ENCODE data around the gene HIGD1A. TPM values are rescaled to one million over a fixed set of nuclear protein-coding genes. Genes with fewer than 3 reads are reported as not detected.

The HIGD1A gene
- total RNA-seq (2021), result 77.6 and 84.2 TPM in 2 replicates
- long read RNA-seq, transcript HIGD1A-201 (4 exons, 1,373 nt), result major isoform, 575 of 608 reads
- long read RNA-seq, transcript HIGD1A-202 (4 exons, 1,322 nt), result minor isoform, 8 of 608 reads
- long read RNA-seq, transcript HIGD1A-204 (4 exons, 585 nt), result minor isoform, 10 of 608 reads
- long read RNA-seq, partial matches to known transcripts, result 0 of 608 reads
- long read RNA-seq, other reads (novel, unspliced or antisense), result 10 of 608 reads

- Histone ChIP-seq H4K5ac (ENCODE audit: insufficient read length, low read depth, low read length) (peak within 1 kb of the TSS; percentile 38), H3K23me2 (ENCODE audit: insufficient read length, low read depth, low read length, poor library complexity, severe bottlenecking) (peaks cover 10% of the 10 kb centered on the region), H3K14ac (ENCODE audit: insufficient read depth, low read length) (peak within 1 kb of the TSS; percentile 87), H4K20me1 (ENCODE audit: control insufficient read depth, insufficient read depth, insufficient read length) (no peaks in the 10 kb centered on the region), H2AK5ac (ENCODE audit: insufficient read length, low read length) (no peak within 1 kb of the TSS), H3K27me3 (ENCODE audit: insufficient read depth, low read length) (peaks cover 4% of the 10 kb centered on the region; the same call in 1 of the 2 replicates), H3T11ph (ENCODE audit: low read length) (no peak within 1 kb of the TSS), H2BK20ac (ENCODE audit: low read depth, low read length, poor library complexity, severe bottlenecking) (no peak within 1 kb of the TSS), H3K23ac (ENCODE audit: insufficient read length, low read depth, low read length) (no peak within 1 kb of the TSS), H2BK15ac (ENCODE audit: low read depth, low read length) (no peak within 1 kb of the TSS), H3K79me1 (ENCODE audit: insufficient read depth, low read depth, low read length, poor library complexity, severe bottlenecking) (peaks cover 2% of the 10 kb centered on the region), H4K91ac (ENCODE audit: insufficient read length, low read depth, low read length) (peak within 1 kb of the TSS; percentile 24), H3K79me2 (ENCODE audit: insufficient read depth, low read length) (peaks cover 13% of the 10 kb centered on the region; the same call in 1 of the 2 replicates), H3K4ac (ENCODE audit: low read depth, low read length) (peak within 1 kb of the TSS; percentile 31; the same call in 1 of the 2 replicates), H3K4me1 (ENCODE audit: insufficient read depth, low read length) (peaks cover 2% of the 10 kb centered on the region), H2BK5ac (ENCODE audit: insufficient read length, low read length) (no peak within 1 kb of the TSS), H2BK120ac (ENCODE audit: low read depth, low read length, poor library complexity, severe bottlenecking) (no peak within 1 kb of the TSS), H3K4me2 (ENCODE audit: insufficient read depth, insufficient read length, low read length) (peak within 1 kb of the TSS; percentile 90), H2BK12ac (ENCODE audit: insufficient read length, low read depth, low read length) (peak within 1 kb of the TSS; percentile 5), H3K27ac (ENCODE audit: insufficient read length, low read depth, low read length) (no peak within 1 kb of the TSS), H3K9ac (ENCODE audit: extremely low read depth, insufficient read length, low read length) (peak within 1 kb of the TSS; percentile 90), H3K18ac (ENCODE audit: insufficient read length, low read depth, low read length) (peak within 1 kb of the TSS; percentile 88), H4K8ac (replicated peaks; ENCODE audit: insufficient read length, low read depth, low read length) (peak within 1 kb of the TSS; percentile 20), H2AFZ (ENCODE audit: low read length) (no peak within 1 kb of the TSS), H3K56ac (ENCODE audit: insufficient read length, low read depth, low read length) (no peak within 1 kb of the TSS), H3K9me3 (ENCODE audit: control insufficient read depth, low read depth, low read length) (no peaks in the 10 kb centered on the region)
- no peaks in the 10 kb centered on the region for H3K9me3 Mint-ChIP-seq
- peak; percentile 97 for DNase-seq
- peaks cover 22% of the 10 kb centered on the region for H3K27me3 Mint-ChIP-seq (ENCODE audit: low read depth)
- H3K4me1 Mint-ChIP-seq, result peaks cover 50 to 53% of the 10 kb centered on the region in 2 experiments
- H3K4me3 Mint-ChIP-seq, result peak within 1 kb of the TSS; percentile 94 to 96
- no CpG with 5 or more reads among the region's 63 CpGs for WGBS (ENCODE audit: extremely low coverage, insufficient read length, low lambda C conversion rate)
- peak within 1 kb of the TSS; percentile 96 to 98 (median 96) for H3K27ac Mint-ChIP-seq
- TF ChIP-seq, protein P1, sequence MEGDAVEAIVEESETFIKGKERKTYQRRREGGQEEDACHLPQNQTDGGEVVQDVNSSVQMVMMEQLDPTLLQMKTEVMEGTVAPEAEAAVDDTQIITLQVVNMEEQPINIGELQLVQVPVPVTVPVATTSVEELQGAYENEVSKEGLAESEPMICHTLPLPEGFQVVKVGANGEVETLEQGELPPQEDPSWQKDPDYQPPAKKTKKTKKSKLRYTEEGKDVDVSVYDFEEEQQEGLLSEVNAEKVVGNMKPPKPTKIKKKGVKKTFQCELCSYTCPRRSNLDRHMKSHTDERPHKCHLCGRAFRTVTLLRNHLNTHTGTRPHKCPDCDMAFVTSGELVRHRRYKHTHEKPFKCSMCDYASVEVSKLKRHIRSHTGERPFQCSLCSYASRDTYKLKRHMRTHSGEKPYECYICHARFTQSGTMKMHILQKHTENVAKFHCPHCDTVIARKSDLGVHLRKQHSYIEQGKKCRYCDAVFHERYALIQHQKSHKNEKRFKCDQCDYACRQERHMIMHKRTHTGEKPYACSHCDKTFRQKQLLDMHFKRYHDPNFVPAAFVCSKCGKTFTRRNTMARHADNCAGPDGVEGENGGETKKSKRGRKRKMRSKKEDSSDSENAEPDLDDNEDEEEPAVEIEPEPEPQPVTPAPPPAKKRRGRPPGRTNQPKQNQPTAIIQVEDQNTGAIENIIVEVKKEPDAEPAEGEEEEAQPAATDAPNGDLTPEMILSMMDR (conservative IDR thresholded peaks at IDR 0.05), result no peak
- H3K36me3 Mint-ChIP-seq (ENCODE audit: insufficient read depth in 1 of 3, low read depth in 3 of 3), result peaks cover 4 to 8% (median 5%) of the 10 kb centered on the region in 3 experiments; a peak in 6 of 7 replicates
These were observed at the start of gene HIGD1A for GRCh38 chr3:42804106-42804830. TSS of gene HIGD1A (minus strand) at chr3:42804490. CDS start at chr3:42794253, 10,237 bp downstream.
